Measurements from ENCODE around the gene FNDC4.

DNA sequence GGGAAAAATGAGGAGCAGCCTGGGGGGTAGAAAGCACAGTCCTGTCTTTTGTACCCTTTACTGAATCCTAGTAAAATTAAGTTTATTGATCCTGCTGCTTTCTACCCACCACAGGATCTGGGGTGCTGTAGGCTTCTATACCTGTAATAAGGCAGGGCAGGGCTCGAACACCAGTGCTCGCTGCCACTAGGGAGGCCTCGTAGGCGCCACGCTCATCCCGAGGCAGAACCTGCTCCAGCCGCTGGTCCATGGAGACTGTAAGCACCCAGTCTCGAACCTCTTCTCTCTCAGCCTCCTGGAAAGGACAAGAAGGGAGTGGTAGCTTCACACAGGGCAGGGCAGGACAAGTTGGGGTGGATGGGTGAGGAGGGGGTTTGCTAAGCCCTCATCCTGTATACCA, 49.8 kb downstream of the FNDC4 start:
- TF ChIP-seq, protein P1, sequence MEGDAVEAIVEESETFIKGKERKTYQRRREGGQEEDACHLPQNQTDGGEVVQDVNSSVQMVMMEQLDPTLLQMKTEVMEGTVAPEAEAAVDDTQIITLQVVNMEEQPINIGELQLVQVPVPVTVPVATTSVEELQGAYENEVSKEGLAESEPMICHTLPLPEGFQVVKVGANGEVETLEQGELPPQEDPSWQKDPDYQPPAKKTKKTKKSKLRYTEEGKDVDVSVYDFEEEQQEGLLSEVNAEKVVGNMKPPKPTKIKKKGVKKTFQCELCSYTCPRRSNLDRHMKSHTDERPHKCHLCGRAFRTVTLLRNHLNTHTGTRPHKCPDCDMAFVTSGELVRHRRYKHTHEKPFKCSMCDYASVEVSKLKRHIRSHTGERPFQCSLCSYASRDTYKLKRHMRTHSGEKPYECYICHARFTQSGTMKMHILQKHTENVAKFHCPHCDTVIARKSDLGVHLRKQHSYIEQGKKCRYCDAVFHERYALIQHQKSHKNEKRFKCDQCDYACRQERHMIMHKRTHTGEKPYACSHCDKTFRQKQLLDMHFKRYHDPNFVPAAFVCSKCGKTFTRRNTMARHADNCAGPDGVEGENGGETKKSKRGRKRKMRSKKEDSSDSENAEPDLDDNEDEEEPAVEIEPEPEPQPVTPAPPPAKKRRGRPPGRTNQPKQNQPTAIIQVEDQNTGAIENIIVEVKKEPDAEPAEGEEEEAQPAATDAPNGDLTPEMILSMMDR (IDR thresholded peaks at IDR 0.05; ENCODE audit: low read length) = no peak
- TF ChIP-seq EZH2 (optimal IDR thresholded peaks at IDR 0.05; ENCODE audit: low read depth, low read length) (no peak), EZH2phosphoT487 (IDR thresholded peaks at IDR 0.05; ENCODE audit: low read length) (no peak)

Measured in MM.1S (cell line).